HepG2 (cell line): Measurements from ENCODE around the gene DMKN.

ENCODE experiments used
- KAT2B ChIP-seq: fragments of 150-350 bp; IDR thresholded peaks from 2 replicates; pipeline ENCODE4 v1.6.1; 2014; ENCODE audit warnings: low read depth, low read length, borderline replicate concordance
- KAT8 ChIP-seq: IDR thresholded peaks from 2 replicates; pipeline ENCODE4 v1.6.1; 2016; ENCODE audit warnings: missing genetic modification reagents, missing compliant biosample characterization
- KDM1A ChIP-seq: IDR thresholded peaks from 2 replicates; pipeline ENCODE4 v1.6.1; 2016; ENCODE audit warnings: missing compliant biosample characterization
- RAD21 ChIP-seq: fragments of 450-650 bp; formaldehyde crosslinking; IDR thresholded peaks from 2 replicates; pipeline ENCODE4 v1.5.0; 2020; ENCODE audit warnings: mild to moderate bottlenecking
- ZFP62 ChIP-seq: sonication (generic); formaldehyde crosslinking; IDR thresholded peaks from 2 replicates; pipeline ENCODE4 v1.4.0; 2020; ENCODE audit warnings: missing genetic modification reagents
- ZNF816 ChIP-seq: sonication (generic); formaldehyde crosslinking; IDR thresholded peaks from 2 replicates; pipeline ENCODE4 v1.8.0; 2022; ENCODE audit warnings: missing genetic modification reagents, mild to moderate bottlenecking, borderline replicate concordance

DNA sequence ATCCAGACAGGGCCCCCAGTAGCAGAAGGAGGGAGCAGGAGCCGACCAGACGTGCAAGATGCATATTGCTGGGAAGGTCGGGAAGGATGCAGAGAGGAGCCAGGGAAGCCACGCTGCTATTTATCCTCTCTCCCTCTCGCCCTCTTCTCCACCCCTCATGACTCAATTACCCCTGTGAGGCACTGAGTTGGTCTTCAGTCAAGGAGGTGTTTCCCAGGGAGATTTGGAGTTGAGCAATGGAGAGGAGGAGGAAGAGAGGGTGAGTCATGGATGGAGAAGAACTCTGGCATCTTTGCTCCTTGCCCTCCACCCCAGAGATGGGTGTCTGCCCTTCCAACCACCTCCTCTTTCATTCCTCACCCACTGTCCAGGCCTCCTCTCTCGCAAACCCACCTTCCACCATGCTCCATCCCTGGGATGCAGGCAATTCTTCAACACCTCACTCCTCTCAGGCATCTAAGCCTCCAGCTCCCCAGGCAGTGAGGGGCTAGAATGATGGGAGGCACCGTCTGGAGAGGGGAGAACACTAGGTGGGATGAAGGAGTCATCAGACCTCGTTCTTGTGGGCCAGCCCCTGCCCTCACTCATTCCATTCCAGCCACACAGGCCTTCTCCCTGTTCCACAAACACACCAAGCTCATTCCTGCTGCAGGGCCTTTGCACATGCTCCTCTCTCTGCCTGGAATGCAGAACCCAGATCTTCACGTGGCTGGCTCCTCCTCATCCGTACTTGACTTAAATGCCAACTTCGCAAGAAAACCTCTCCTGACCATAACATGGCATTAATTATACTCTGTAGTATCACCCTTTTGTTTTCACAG, 15.0 kb upstream of the DMKN start, which contains the start of gene SBSN:
- TF ChIP-seq KAT8 (no peak), KAT2B (no peak), ZFP62 (CRISPR knock-in tag) (no peak), RAD21 (CRISPR knock-in tag) (no peak), ZNF816 (CRISPR knock-in tag) (no peak), KDM1A (no peak)
